Measurements from ENCODE around the gene PTPN4.
A peak's percentile ranks its signal among the peaks of the same experiment; 100 is the strongest.

The PTPN4 gene

GRCh38 chr2:119859528-119859927 lies 99.8 kb downstream of the PTPN4 start:
- DNase-seq (ENCODE audit: low read depth), result no peak

GRCh38 chr2:119860924-119861323 lies 101.2 kb downstream of the PTPN4 start:
- DNase-seq (ENCODE audit: low read depth), result no peak

GRCh38 chr2:119862127-119862889 lies 102.6 kb downstream of the PTPN4 start:
- DNase-seq (ENCODE audit: low read depth), result no peak

- DNase-seq (ENCODE audit: low read depth), result peak; percentile 33
Measured at GRCh38 chr2:119864318-119864717, 104.6 kb downstream of the PTPN4 start.

- DNase-seq (ENCODE audit: low read depth), result peak; percentile 10
Measured at GRCh38 chr2:119871725-119872124, 112.0 kb downstream of the PTPN4 start.

GRCh38 chr2:119873350-119874315 lies 113.9 kb downstream of the PTPN4 start:
- DNase-seq (ENCODE audit: low read depth), result no peak

GRCh38 chr2:119879502-119879901 lies 119.8 kb downstream of the PTPN4 start:
- no peak for DNase-seq (ENCODE audit: low read depth)

GRCh38 chr2:119888680-119889079 lies 129.0 kb downstream of the PTPN4 start:
- DNase-seq (ENCODE audit: low read depth), result peak; percentile 68

- DNase-seq (ENCODE audit: low read depth), result no peak
Measured at GRCh38 chr2:119897736-119898395, 138.1 kb downstream of the PTPN4 start.

GRCh38 chr2:119901013-119901412 lies 141.3 kb downstream of the PTPN4 start:
- DNase-seq (ENCODE audit: low read depth), result no peak

- no peak for DNase-seq (ENCODE audit: low read depth)
Measured at GRCh38 chr2:119910566-119910965, 150.8 kb downstream of the PTPN4 start.

GRCh38 chr2:119914266-119914665 lies 154.5 kb downstream of the PTPN4 start:
- DNase-seq (ENCODE audit: low read depth), result peak; percentile 5

- no peak for DNase-seq (ENCODE audit: low read depth)
Measured at GRCh38 chr2:119921825-119922224, 162.1 kb downstream of the PTPN4 start.

GRCh38 chr2:119922699-119923098 lies 163.0 kb downstream of the PTPN4 start:
- no peak for DNase-seq (ENCODE audit: low read depth)

GRCh38 chr2:119929537-119929936 lies 169.8 kb downstream of the PTPN4 start:
- DNase-seq (ENCODE audit: low read depth), result no peak

- no peak for DNase-seq (ENCODE audit: low read depth)
Measured at GRCh38 chr2:119932809-119933208, 173.1 kb downstream of the PTPN4 start.

GRCh38 chr2:119934319-119934718 lies 174.6 kb downstream of the PTPN4 start:
- no peak for DNase-seq (ENCODE audit: low read depth)

GRCh38 chr2:119937680-119938079 lies 178.0 kb downstream of the PTPN4 start:
- no peak for DNase-seq (ENCODE audit: low read depth)

GRCh38 chr2:119939915-119940314 lies 180.2 kb downstream of the PTPN4 start:
- DNase-seq (ENCODE audit: low read depth), result no peak

GRCh38 chr2:119940856-119941255 lies 181.1 kb downstream of the PTPN4 start:
- DNase-seq (ENCODE audit: low read depth), result no peak

GRCh38 chr2:119941388-119941787 lies 181.7 kb downstream of the PTPN4 start:
- no peak for DNase-seq (ENCODE audit: low read depth)

- DNase-seq (ENCODE audit: low read depth), result no peak
Measured at GRCh38 chr2:119941981-119942513, 182.3 kb downstream of the PTPN4 start.

Data from ELR (cell line).